ENCODE data around the gene PRPF40B.

DNA sequence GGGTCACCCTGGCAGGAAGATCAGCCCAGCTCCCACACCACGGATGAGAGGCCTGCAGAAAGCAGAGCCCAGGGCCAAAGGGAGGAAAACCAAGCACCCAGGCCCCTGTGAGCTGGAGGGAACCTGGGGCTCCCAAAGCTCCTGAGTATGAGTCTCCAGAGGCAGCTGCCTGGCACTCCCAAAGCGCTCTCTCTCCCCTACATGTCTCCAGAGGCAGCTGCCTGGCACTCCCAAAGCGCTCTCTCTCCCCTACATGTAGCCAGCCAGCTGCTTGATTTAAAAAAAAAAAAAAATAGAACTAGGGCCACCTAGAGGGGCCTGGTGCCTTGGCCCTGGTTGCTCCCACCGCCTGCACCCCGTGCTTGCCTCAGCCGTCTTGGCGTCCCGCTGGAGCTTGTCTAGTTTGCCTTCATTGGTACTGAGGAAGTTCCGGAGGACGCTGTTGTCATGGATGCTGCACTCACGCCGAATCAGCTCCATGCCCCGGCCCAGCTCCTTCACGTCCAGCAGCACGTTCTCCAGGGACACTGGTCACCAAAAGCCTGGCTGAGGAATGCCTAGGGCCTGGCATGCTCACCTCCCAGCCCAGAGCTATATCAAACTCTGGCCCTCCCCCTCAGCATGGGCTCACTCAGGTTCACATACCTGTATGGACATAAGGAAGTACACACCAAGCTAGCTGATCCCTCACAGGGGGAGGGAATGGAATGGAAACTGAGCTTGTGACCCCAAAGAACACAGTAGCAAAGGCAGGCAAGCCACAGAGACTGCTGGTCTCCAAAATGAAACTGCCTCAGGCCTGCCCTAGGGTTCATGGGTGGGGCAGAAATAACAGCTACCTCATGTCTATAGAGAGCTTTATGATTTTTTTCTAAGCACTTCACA lies 24.7 kb downstream of the PRPF40B start:
- TF ChIP-seq, protein P1, sequence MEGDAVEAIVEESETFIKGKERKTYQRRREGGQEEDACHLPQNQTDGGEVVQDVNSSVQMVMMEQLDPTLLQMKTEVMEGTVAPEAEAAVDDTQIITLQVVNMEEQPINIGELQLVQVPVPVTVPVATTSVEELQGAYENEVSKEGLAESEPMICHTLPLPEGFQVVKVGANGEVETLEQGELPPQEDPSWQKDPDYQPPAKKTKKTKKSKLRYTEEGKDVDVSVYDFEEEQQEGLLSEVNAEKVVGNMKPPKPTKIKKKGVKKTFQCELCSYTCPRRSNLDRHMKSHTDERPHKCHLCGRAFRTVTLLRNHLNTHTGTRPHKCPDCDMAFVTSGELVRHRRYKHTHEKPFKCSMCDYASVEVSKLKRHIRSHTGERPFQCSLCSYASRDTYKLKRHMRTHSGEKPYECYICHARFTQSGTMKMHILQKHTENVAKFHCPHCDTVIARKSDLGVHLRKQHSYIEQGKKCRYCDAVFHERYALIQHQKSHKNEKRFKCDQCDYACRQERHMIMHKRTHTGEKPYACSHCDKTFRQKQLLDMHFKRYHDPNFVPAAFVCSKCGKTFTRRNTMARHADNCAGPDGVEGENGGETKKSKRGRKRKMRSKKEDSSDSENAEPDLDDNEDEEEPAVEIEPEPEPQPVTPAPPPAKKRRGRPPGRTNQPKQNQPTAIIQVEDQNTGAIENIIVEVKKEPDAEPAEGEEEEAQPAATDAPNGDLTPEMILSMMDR (conservative IDR thresholded peaks at IDR 0.05 in 1 of 2, IDR thresholded peaks at IDR 0.05 in 1 of 2; ENCODE audit: extremely low read depth in 1 of 2, insufficient read depth in 1 of 2, low read depth in 1 of 2, low read length in 2 of 2), result no peak
- no peak for TF ChIP-seq EZH2 (IDR thresholded peaks at IDR 0.05; ENCODE audit: borderline replicate concordance, low read length)

Measured in mammary epithelial cell (primary cell).